WI38 (cell line): ENCODE data around the gene ME3.
"Not testable (repeated sequence)": the region's sequence is repeated elsewhere in the genome, so short reads cannot be mapped to it uniquely, and the experiment has no call there.

Source experiments
- H3K4me3 ChIP-seq: 2 replicates; pipeline ENCODE4 v1.5.1; 2011; ENCODE audit warnings: low read depth, mild to moderate bottlenecking, control low read depth, low read length
- TF ChIP-seq, protein P1 (sequence below): IDR thresholded peaks from 2 replicates; pipeline ENCODE4 v1.5.1; 2012; ENCODE audit warnings: low read depth, mild to moderate bottlenecking, control low read depth, low read length

The ME3 gene

DNA sequence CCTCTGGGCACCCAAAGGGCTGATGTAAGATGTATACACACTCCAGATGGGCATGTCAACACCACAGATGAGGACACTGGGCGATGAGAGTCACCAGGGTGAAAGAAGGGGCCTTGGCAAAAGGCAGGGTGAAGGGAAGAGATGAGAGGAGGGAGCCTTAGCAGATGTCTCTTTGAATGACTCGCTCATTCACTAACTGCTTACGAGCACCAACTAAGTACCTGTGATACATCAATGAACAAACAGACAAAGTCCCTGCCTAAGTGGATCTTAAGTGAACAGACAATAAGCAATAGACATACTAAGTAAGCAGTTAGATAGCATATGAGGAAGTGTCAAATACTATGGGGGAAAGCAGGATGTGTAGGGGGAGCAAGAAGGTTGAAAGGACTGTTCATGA is 7.5 kb downstream of the ME3 start:
- H3K4me3 ChIP-seq, result no peak overlapping the region
- TF ChIP-seq, protein P1, sequence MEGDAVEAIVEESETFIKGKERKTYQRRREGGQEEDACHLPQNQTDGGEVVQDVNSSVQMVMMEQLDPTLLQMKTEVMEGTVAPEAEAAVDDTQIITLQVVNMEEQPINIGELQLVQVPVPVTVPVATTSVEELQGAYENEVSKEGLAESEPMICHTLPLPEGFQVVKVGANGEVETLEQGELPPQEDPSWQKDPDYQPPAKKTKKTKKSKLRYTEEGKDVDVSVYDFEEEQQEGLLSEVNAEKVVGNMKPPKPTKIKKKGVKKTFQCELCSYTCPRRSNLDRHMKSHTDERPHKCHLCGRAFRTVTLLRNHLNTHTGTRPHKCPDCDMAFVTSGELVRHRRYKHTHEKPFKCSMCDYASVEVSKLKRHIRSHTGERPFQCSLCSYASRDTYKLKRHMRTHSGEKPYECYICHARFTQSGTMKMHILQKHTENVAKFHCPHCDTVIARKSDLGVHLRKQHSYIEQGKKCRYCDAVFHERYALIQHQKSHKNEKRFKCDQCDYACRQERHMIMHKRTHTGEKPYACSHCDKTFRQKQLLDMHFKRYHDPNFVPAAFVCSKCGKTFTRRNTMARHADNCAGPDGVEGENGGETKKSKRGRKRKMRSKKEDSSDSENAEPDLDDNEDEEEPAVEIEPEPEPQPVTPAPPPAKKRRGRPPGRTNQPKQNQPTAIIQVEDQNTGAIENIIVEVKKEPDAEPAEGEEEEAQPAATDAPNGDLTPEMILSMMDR, result no peak

DNA sequence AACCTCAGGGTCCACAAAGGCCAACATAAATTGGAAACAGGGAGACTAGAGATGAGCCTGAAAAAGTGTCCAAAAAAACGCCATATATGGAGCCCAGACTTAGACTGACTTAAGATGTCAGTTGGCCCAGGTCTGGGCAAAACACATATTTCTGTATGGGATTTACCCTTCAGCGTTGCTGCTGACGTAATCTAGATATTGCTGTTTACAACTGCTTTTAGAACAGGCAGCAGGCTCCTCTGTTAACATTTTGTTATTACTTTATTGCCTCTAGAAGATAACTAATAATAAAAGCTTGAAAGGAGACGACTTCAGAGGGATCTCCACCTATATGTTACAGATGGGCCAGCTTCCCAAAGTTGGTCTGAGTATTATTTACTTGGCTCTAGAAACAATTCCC is 8.7 kb downstream of the ME3 start:
- TF ChIP-seq, protein P1, result no peak
- no peak overlapping the region for H3K4me3 ChIP-seq

DNA sequence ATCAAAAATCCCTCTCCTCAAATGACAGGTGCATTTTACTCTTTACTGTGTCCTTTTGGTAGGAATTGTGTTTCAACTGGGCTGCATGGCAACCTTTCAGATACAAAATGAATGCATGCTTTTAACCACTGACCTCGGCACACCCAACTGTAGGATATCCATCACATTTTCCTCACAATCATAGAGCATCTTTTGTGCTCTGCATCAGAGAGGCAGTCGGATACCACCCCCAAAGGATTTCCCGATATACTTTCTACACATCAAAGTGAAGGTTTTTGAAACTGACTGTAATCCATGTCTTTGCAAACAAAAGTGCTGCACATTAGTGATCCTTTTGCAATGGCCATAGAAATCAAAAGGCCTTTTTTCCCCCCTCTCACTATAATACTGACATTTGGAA is 9.1 kb downstream of the ME3 start:
- no peak overlapping the region for H3K4me3 ChIP-seq
- TF ChIP-seq, protein P1, result no peak

DNA sequence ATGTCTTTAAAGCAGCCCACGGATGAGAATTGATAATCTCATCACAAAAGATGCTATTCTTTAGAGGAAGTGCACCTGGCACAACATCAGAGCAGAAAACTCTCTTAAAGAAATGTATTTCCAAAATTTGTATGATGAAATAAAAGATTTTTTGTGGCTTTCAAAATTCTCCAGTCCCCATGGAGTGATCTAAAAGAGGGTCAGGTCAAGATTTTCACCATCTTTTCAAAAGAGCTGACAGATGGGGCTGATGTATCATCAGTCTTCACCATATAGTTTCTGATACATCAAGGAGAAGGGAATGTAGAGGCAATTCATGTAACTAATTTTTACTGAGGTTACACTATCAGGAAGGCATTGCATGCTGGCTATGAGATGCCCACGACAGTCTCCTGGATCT is 11.7 kb downstream of the ME3 start:
- TF ChIP-seq, protein P1, result no peak

DNA sequence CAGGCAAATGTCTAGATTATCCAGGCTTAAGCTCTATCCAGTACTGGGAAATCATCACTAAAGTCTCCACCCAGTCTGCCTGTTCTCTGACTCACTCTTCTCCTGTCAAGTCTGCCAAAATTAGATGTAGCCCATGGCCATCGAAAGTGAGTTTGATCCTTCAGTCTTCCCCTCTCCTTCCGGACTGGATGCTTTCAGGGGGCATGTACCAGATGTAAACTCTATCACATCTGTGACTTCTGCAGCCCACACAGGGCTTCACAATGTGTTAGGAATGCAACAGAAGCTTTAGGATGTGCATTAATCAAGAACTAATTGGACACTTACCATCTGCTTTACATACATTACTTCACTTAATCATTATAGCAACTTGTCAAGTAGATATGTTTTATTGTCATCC is 12.3 kb downstream of the ME3 start:
- TF ChIP-seq, protein P1, result no peak
- H3K4me3 ChIP-seq, result no peak overlapping the region

More for the DNA sequence above, 11.7 kb downstream of the ME3 start:
- H3K4me3 ChIP-seq, result no peak overlapping the region

DNA sequence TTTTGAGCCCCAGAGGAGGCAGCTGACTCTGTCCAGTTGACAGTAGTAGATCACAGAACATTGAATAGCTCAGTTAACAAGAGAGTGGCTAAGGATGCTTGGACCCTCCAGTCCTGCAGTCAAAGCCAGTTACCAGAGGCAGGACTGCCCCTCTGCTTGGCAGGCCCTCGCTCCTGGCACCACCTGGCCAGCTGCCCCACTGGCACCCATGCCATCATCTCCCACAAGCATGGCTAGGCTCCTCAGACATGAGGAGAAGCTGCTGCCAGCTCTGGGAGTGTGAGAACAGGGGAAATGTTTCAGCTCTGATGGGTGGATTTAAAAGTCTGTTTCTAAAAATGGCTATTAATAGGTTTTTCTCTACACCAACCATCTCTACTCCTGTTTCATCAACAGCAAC is 13.9 kb downstream of the ME3 start:
- no peak overlapping the region for H3K4me3 ChIP-seq
- TF ChIP-seq, protein P1, result no peak

DNA sequence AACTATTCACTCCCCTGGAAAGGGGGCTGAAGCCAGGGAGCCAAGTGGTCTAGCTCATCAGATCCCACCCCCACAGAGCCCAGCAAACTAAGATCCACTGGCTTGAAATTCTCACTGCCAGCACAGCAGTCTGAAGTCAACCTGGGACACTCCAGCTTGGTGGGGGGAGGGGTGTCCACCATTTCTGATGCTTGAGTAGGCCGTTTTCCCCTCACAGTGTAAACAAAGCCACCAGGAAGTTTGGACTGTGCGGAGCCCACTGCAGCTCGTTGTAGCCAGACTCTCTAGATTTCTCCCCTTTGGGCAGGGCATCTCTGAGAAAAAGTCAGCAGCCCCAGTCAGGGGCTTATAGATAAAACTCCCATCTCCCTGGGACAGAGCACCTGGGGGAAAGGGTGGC is 27.2 kb downstream of the ME3 start:
- H3K4me3 ChIP-seq, result not testable (repeated sequence)

DNA sequence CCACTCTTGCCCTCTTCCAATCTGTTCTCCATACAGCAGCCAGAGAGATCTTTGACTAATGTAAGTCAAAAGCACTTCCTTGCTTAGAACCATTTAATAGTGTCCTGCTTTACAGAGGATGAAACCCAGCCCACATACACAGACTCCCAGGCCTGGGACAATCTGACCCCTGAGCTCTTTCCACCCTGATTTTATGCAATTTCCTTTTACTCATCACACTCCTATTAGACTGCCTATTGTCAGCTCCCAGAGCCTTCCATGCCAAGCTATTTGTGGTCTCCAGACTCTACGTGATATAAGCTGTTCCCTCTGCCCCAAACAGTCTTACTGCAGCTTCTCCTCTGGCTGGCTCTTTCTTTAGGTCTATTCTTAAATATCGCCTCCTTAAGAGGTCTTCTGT is 28.1 kb downstream of the ME3 start:
- TF ChIP-seq, protein P1, result no peak
- no peak overlapping the region for H3K4me3 ChIP-seq
